DMS 273 treated with DMSO at 0.1 percent for 48 hours (cell line): Measurements from ENCODE around the gene RPL23.

Experiments used
- DNase-seq: peaks from one replicate; lab custom pipeline; 2025; lab: John Stamatoyannopoulos, UW

Gene RPL23

DNA sequence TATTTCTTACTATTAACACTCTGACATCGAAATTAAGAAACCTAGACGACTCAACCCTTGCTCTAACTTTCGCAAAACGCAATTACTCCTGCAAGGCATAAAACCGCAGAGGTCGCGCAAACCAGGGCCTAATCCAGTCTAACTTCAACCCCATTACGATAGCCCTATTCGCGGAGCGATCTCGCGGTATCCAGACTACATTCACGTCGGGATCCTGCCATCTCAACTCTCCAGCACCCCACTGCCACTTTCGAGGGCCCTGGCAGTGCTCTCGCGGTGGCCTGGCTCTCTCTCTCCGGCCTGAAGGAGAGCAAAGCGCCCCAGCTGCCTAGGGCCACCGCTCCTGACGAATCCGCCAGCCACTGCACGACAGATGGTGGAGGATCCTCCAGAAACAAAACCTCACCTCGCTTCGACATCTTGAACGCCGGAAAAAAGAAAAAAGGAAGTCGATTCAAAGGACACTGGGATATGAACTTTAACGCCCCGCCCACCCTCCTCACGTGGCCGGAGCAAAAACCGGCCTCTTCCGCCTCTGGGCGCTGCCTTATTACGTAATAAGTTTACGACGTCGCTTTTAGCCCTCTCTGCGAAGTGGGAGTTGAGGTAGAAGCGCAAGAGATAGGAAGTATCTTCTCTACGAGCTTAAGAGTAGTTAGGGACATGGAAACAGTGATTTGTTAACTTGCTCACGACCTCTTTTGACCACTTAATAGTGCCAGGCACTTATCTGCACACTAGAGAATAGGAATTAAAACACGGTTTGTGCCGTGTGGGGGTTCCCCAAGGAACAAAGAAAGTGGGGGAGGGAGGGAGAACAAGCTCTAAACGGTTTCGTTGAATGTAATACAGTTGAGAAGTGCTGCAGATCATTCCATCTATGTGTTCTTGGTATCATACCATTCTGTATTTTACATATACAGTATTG lies at the start of gene RPL23:
Gene RPL23 (minus strand): TSS at position 430 of the 928 bp plus-strand sequence. CDS start 11 bp downstream, at position 419.
- peak; percentile 96 for DNase-seq

DNA sequence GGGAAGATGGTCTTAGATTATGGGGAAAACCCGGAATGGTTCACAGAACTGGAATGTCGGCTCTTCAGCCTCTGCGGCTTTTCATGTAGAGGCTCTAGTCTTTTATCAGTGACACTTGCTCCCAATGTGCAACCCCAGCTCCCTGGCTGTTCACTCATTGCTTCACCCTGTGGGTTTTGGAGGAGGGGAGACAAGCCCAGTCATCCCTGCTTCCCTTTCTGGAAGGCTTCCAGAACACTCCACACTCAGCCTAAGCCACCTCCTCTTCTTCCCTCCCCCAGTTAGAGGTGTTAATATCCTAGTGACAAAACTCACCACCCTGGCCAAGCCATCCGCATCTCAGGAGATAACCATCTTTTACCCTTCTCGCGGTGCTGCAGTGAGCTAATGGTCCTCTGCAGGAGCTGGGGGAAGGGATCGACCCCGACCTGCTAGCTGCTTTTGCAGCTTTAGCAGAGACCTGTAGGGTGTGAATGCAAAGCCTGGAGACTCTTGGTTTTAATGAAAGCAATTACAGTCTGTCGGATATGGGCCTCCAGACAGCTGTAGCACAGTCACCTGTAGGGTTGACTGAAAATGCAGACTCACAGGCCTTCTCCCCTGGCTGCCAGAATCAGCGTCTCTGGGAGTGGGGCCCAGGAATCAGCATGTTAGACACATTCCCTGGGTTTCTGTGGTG lies 47.6 kb upstream of the RPL23 start:
- no peak for DNase-seq

DNA sequence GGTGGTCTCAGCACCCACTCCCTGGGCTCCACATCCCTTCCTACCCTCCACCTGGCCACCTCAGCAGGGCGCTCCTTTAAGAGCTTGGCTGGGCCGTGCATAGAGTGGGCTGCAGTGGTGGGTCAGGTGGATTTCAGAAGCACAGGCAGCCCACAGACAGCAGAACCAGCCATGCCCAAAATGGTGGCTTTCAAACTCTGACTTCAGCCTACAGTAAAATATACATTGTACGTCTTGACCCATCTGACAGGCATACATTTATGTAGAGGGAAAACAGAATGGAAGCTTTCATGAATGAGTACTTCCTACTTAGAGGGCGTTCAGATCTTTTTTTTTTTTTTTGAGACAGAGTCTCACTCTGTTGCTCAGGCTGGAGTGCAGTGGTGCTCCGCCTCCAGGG lies 45.9 kb upstream of the RPL23 start:
- DNase-seq: no peak

DNA sequence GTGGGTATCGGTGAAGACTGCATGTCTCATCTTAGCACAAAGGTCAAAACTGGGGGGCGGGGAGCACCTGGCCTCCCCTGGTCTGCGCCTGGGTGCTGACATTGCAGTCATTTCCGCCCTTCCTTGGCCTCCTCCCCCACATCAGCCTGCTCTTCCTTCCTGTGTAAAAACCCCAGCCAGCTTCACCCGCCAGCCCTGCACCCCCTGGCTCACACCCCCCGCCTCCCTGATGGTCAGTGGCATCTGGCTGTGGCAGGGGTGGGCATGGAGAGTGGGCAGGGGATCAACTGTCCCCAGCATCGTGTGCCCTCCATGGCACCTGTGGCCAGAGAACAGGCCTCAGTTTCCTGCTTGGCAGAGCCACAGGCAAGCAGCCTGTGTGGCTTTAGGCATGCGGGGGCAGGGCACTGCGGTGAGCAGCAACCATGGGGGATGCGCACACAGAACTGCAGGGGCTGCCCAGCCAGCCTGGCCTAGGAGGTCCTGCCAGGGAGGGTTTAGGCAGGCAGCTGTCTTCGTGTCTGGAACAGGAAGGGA lies 45.4 kb upstream of the RPL23 start:
- DNase-seq: no peak

DNA sequence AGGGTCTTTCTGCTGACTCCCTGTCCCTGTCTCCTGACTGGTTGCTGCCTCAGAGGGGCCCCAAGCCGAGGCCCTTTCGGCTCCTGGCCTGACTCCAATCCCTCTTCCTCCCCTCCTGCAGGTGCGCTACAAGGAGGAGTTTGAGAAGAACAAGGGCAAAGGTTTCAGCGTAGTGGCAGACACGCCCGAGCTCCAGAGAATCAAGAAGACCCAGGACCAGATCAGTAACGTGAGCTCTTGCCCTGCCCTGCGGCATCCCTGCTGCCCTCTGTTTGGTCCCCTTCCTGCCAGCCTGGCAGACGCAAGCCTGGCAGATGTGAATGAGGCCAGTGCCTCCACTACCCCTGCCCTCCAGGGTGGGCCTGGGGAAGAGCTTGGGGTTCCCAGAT lies 44.8 kb upstream of the RPL23 start:
- no peak for DNase-seq

DNA sequence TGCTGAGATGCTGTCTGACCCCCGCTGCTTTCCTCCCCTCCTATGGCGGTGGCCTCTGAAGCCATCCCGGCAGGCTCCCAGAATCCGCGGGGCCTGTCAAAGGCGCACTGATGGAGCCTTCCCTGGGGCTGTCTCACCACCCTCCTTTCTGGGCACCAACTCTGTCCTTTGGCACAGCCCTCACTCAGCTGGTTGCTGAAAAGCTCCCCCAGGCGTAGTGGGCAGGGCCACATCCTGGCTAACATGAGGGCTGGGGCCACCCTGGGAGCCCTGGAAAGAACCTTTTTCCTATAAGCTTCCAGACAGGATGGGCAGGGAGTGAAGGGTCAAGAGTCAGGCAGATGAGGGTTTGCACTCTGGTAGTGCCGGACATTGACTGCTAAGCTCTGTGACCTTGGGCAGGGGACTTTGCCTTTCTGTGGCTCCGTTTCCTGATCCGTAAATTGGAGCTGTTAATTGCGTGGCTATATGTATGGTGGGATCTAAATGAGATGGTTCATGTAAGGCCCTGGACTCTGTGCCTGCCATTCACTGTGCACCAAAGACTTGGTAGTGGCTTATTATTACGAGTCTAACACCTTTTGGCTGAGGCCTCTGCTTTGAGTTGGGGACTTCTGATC lies 44.3 kb upstream of the RPL23 start:
- no peak for DNase-seq

DNA sequence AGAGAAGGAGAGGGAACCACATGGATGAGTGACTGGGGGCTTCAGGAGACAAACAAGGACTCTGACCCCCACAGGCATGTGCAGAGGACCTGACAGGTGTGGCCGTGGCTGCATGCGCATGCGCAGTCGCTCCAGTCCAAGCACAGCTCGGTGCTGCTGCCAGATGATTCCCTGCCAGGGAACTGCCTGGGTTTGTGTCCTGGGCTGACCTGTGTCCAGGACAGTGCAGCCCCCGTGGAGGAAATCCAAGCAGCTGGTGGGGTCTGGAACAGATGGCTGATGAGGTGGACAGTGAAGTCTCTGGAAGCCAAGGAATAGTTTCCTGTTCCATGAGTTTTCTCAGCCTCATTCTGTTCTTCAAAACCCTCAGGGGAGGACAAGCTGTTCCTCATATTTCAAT lies 43.7 kb upstream of the RPL23 start:
- DNase-seq: peak; percentile 61

DNA sequence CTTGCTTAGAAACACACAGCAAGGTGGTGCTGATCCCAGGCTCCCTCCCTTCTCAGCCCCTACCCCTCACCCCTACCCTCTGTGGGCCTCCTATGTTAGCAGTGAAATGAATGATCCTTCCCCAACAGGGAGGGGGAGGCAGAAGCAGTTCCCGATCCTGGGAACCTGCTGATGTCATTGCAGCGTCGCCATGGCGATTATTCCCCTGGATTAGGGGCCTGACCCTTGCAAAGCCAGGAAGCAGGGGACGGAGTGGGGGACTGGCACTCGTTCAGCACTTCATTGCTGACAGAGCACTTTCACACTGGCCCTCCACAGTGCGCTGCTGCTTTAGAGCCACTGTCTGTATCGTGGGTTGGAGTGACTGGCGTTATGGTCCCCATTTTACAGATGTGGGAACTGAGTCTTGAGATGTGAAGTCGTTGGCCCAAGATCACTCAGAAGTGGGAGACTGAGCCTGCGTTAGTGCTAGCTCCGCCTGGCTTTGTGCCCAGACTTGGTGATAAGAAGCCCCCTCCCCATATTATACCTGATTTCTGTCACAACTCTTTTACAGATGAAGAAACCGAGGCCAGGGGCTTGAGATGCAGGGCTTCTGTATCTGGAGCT lies 42.9 kb upstream of the RPL23 start:
- no peak for DNase-seq

DNA sequence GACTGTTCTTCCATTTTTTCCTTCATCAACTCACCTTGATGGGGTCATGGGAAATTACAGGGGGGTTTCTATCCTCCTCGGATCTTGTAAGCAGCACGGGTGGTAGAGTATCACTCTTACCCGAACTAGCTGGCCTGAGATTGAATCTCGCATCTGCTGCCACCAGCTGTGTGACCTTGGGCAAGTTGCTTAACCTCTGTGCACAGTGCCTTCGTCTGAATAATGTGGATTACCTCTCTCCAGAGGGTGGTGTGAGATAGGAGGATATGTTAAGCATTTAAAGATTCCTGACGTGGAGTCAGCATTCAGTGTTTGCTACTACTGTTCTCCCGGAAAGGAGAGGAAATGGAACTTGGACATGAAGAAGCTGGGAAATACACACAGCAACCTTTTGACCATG lies 40.8 kb upstream of the RPL23 start:
- DNase-seq: no peak

DNA sequence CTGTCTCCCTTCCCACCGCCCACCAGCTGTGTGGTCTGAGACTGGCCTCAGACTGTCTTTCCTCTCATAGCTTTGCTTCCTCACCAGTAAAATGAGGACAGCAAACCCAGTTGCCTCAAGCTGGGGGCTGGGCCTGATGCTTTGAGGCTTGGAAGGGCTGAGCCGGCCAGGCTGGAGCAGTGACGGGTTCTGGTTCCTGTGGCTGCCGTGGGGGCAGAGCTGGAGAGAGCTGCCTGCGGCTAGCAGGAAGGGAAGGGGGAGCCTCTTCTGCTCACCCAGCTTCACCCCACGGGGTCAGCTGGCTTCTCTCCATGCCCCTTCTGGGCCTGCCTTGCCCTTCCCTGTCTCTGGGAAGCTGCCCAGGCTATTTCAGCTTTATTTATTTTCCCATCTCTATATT lies 40.1 kb upstream of the RPL23 start:
- DNase-seq: no peak

DNA sequence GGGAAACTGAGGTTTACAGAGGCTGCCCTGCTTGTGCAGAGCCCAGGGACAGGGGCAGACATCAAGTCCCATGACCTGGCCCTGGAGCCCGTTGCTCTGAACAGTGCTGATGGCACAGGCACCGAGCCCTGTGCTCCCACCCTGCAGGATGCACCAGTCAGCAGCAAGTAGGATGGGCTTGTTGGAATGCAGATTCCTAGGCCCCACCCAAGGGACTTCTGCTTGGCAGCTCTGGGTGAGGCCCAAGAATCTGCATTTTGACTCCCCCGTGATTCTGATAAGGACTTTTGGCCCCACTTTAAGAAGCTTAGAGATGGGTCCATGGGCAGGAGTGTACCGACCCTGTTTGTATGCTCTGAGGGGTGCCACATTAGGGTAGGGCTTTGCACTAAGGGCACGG lies 39.6 kb upstream of the RPL23 start:
- no peak for DNase-seq

DNA sequence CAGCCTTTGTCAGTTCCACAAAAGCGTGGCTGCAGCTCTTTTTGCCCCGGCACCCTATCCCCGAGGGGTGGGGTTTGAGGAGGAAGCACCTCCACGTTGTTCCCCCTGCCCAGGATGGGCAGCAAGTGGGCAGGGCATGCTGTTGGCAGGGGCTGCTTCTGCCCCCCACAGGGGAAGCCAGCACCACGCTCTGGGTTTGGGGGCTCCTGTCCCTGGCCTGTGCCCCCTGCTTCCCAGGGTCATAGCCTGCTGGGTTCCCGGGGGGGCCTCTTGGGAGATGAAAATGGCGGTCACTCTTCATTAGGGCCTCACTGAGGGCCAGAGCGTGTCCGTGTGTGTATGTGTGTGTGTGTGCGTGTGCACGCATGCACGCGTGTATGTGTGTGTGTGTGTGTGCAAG lies 39.1 kb upstream of the RPL23 start:
- no peak for DNase-seq

DNA sequence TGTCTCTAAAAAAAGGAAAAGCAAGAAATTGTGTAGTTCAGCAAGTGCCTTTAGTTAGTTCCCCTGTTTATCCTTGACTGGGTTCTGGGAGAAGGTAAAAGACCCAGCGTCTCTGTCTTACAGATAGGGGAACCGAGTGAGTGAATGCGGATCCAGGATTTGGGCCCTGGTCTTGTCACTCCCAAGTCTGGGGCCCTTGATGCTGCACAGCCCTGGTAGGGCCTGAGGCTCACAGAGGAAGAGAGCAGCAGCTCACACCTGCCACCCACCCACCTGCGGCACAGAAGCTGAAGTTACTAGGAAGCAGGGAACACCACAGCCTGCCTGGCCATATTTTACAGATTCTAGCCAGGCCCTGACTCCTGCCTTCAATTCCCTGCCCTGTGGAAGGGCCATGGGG lies 38.6 kb upstream of the RPL23 start:
- no peak for DNase-seq

DNA sequence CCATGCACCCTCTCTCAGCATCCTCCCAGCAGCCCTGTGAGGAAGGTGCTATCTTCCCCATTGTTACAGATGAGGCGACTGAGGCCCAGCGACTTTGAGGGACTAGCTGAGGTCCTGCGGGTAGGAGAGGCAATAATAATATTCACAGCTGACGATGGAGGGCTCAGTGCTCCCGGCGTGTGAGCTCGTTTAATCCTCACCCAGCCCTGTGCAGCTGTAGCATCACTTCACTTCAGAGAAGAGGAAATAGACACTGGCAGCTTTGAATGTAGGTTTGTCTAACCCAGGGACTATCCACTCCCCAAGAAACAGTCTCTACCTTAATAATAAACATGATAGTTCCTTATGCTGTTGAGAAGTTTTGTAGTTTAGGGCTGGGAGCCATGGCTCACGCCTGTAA lies 37.9 kb upstream of the RPL23 start:
- no peak for DNase-seq

DNA sequence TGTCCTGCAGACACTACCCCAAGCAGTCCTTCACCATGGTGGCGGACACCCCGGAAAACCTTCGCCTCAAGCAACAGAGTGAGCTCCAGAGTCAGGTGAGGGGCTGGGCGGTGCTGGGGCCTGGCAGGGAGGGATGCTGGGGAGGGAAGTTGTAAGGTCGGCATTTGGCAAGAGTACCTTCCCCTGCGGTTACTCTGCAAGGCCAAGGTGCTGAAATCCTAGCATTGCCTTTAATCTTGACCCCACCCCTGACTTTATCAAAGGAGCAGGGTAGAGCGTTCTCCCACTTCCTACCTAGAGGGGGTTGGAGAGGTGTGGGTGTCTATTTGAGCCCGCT lies 36.9 kb upstream of the RPL23 start:
- DNase-seq: no peak

DNA sequence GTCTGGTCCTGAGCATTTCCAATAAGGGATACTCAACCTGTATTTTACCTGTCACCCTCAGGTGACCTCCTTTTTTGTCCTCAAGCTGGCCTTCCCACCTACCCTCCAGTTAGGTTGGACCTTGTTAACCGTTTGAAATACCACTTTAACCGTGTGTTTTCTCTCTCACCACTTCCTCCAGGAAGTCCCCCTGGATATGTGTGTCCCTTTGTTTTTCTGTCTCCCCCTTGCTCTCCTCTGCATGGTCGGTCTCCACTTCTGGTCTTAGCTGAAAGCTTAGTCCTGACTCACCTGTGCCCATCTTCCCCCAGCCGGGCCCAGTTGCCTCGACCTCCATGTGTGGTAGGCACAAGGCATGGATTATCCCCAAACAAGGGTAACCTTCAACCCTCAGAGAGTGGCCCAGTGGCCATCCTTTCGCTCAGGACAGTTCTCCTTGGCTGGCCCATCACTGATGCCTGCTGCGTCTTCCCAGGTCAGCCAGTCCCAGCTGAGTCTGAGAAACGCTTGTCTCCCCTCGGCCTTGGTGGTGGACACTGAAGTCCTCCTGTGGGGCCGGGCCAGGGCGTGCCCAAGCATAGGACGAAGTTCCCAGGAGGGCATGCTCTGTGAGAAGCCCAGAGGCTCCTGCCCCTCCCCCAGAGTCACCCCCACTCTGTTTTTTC lies 36.4 kb upstream of the RPL23 start:
- no peak for DNase-seq

DNA sequence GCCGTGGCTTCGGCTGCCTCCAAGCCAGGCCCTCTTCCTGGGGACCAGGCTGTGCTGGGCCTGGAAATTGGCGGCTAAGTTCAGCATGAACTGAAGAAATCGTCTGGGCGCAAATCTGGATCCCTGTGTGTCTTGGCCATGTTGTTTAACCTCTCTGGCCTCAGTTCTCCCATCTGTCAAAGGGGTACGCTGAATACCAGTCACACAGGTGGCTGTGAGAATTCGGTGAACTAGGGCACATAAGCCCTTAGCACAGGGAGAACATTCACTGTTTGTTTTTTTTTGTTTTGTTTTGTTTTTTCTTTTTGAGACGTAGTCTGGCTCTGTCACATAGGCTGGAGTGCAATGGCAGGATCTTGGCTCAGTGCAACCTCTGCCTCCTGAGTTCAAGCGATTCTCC lies 35.3 kb upstream of the RPL23 start:
- no peak for DNase-seq

DNA sequence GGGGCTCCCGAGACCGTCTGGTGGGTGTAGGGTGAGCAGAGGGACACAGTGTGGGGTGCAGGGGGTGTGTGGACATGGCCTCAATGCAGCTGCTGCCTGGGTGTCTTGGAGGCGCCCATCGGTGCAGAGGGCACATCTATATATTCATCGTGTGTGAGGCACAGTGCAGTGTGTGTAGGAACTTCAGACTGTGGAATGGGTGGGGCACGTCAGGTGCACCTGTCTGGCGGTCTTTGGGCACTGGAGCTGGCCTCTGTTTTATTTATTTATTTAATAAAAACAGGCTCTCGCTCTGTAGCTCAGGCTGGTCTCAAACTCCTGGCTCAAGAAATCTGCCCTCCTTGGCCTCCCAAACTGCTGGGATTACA lies 33.1 kb upstream of the RPL23 start:
- no peak for DNase-seq

DNA sequence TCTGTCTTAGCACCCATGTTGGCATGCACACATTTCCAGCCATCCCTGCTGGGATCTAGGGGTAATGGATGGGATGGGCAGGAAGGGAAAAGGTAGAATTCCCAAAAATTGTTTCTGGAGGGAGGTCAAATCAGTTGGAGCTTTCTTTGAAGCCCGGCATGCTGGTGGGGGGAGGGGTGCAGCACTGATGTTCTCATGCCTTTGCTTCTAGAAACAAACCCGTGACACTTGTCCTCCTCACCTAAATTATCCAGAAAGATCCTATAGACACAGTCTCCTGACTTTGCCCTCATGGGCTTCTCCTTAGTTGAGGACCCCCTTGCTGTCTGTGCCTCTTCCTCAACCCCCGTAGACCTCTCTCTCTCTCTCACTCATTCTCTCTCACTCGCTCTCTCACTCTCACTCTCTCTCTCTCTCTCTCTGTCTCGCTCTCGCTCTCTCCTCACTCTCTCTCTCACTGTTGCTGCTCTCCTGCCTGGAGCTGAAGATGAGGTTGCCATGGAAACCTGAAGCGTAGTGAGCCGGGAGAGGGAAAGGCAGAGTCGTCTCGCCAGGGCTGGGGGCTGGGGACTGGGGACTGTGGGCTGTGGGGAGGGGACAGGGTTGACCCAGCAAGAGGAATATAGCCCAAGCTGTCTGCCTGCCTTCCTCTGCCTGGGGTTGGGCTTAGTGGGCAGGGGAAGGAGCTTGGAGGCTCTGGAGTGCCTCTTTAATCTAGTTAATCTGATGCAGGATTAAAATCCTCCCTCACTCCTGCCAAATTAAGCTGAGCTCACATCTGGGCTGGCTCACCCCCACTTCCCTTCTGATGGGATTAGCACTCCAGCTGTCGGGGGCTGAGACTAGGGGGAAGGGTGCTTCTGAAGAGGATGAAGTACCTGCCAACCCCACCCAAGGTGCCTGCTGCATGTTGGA lies 32.5 kb upstream of the RPL23 start:
- DNase-seq: no peak

DNA sequence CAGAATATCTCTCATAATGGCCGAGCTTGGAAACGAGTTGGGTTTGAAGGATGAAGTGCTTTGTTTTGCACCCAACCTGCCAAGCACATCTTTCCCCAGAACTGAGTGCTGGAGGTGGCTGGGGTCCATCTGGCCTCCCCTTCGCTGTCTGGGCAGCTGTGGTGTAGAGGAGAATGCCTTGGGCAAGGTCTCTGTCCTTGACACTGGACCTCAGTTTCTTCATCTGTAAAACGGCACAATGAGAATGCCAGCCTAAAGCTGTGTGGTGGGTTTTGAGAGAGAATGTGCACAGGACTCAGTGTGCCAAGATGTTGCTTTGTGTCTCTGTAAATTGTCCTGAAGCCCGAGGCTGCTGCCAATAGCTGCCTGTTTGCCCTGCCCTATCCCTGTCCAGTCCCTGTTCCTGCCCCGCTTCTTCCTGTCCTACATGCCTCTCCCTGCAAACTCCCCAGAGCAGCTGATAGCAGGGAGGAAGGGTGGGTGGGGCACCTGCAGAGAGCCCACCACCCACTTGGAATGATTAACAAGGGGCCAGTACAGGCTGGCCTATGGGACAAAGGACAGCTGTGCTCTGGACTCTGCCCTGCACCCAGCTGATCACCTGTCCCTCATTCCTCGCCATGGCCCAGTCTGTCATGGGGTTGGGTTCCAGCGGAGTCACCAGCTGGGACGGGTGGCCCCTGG lies 31.7 kb upstream of the RPL23 start:
- DNase-seq: no peak
